Measurements from ENCODE around the gene ATP11A.

DNA sequence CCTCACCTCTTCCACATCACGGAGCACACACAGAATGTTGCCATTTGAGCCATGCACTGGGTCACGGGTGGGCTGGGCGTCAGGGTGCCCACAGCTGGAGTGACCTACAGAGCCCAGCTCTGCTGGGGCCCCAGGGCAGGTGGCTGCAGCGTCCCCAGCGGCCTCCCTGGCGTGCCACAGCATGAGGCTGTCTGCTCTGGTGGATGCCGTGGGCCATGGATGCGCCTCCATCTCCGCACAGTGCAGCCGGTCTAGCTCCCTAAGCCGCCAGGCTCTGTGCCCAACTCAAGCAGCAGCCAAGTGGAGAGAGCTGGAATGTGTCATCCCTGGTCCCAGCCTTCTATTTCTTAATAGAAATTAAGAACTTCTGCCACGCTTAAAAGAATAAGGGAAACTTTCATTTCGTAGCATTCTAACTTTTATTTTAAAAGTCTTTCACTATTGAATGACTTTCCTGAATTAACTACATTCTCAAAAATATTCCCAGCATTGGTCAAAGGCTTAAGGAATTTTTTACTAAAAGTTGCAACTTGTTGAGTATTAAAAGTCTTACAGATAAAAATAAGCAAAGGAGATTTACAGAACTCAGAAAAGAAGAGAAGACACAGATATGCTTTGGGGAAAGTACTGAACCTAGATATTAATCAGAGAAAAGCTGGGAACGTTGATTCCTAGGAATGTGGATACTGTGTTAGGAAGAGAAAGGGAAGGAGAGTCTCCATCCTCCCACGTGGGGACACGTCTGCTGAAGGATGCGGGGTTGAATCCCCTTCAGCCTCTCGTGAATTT, 59.3 kb downstream of the ATP11A start:
- TF ChIP-seq EZH2 (IDR thresholded peaks at IDR 0.05) (no peak), POLR2AphosphoS5 (IDR thresholded peaks at IDR 0.05; ENCODE audit: borderline replicate concordance, low read depth, low read length) (no peak), FOXP2 (optimal IDR thresholded peaks at IDR 0.05; ENCODE audit: control extremely low read depth, extremely low read length, insufficient read depth) (no peak)
